IMR-90 (cell line): ENCODE data around the gene ACYP2. TPM values are rescaled to one million over a fixed set of nuclear protein-coding genes. Genes with fewer than 3 reads are reported as not detected.

Experiments used
- ATAC-seq: fragments of 200-7000 bp; cut with Tn5 transposase; 2 replicates; pipeline ENCODE4 v1.9.1; 2020; ENCODE audit warnings: low read depth, mild to moderate bottlenecking, moderate library complexity
- BruUV-seq: library from RNA; stranded (reverse); fragments of 400-500 nt; replicated peaks from 2 replicates; lab custom pipeline; 2021; lab: Mats Ljungman, UMichigan
- CTCF ChIA-PET: fragments of 300-600 bp; formaldehyde crosslinking; extraction: SDS; loops from one replicate; lab custom pipeline; 2021; ENCODE audit warnings: antibody characterized with exemption; lab: Yijun Ruan, JAX
- POLR2A ChIA-PET: fragments of 300-600 bp; sonication (Branson Sonifier 250); formaldehyde crosslinking; loops from one replicate; lab custom pipeline; 2022; ENCODE audit warnings: antibody characterized with exemption; ENCODE audit not compliant: unreplicated experiment; lab: Charles Lee
- DNase-seq: peaks from one replicate; pipeline ENCODE4 v3.0.0; 2013
- H2AFZ ChIP-seq: replicated peaks from 2 replicates; pipeline ENCODE3; 2013; ENCODE audit warnings: low read length, mild to moderate bottlenecking; ENCODE audit not compliant: poor library complexity
- H2AK5ac ChIP-seq: 2 replicates; pipeline ENCODE4 v1.6.1; 2013; ENCODE audit warnings: low read depth, low read length, inconsistent platforms
- H2AK9ac ChIP-seq: replicated peaks from 2 replicates; pipeline ENCODE3; 2013; ENCODE audit warnings: mild to moderate bottlenecking, low read depth, low read length, moderate library complexity; ENCODE audit not compliant: poor library complexity
- H2BK120ac ChIP-seq: 2 replicates; pipeline ENCODE4 v1.6.1; 2013; ENCODE audit warnings: low read depth, low read length, inconsistent platforms
- H2BK15ac ChIP-seq: 3 replicates; pipeline ENCODE4 v1.6.1; 2013; ENCODE audit warnings: low read depth, low read length, inconsistent platforms
- H2BK20ac ChIP-seq: 2 replicates; pipeline ENCODE4 v1.6.1; 2013; ENCODE audit warnings: low read depth, mild to moderate bottlenecking, inconsistent platforms, low read length, moderate library complexity
- H2BK5ac ChIP-seq: 2 replicates; pipeline ENCODE4 v1.6.1; 2013; ENCODE audit warnings: mild to moderate bottlenecking, low read depth, low read length, inconsistent platforms; ENCODE audit not compliant: poor library complexity, severe bottlenecking
- H3K14ac ChIP-seq: replicated peaks from 2 replicates; pipeline ENCODE4 v1.6.1; 2013; ENCODE audit warnings: low read depth, low read length, inconsistent platforms
- H3K18ac ChIP-seq: 2 replicates; pipeline ENCODE4 v1.6.1; 2013; ENCODE audit warnings: low read depth, low read length, control low read depth
- H3K23ac ChIP-seq: 2 replicates; pipeline ENCODE4 v1.6.1; 2013; ENCODE audit warnings: low read depth, low read length, inconsistent platforms
- H3K27ac ChIP-seq: 2 replicates; pipeline ENCODE4 v1.5.1; 2013; ENCODE audit warnings: mild to moderate bottlenecking, control low read depth, low read length; ENCODE audit not compliant: insufficient read depth
- H3K27me3 ChIP-seq: 2 replicates; pipeline ENCODE4 v1.6.1; 2013; ENCODE audit warnings: low read length; ENCODE audit not compliant: control insufficient read depth, insufficient read depth
- H3K36me3 ChIP-seq: 2 replicates; pipeline ENCODE4 v1.6.1; 2013; ENCODE audit warnings: low read length, mixed read lengths; ENCODE audit not compliant: control insufficient read depth, insufficient read depth
- H3K4ac ChIP-seq: 2 replicates; pipeline ENCODE4 v1.6.1; 2013; ENCODE audit warnings: low read depth, low read length, inconsistent platforms
- H3K4me1 ChIP-seq: 2 replicates; pipeline ENCODE4 v1.6.1; 2013; ENCODE audit warnings: low read length, mixed read lengths; ENCODE audit not compliant: control insufficient read depth, insufficient read depth
- H3K4me2 ChIP-seq: 2 replicates; pipeline ENCODE4 v1.6.1; 2013; ENCODE audit warnings: low read depth, mild to moderate bottlenecking, control low read depth, low read length, moderate library complexity
- H3K4me3 ChIP-seq: 2 replicates; pipeline ENCODE4 v1.5.1; 2013; ENCODE audit warnings: low read depth, mild to moderate bottlenecking, control low read depth, low read length, moderate library complexity; ENCODE audit not compliant: insufficient read depth
- H3K56ac ChIP-seq: 2 replicates; pipeline ENCODE4 v1.6.1; 2013; ENCODE audit warnings: low read length, inconsistent platforms; ENCODE audit not compliant: insufficient read depth; ENCODE audit errors: extremely low read depth
- H3K79me1 ChIP-seq, 2 experiments: 2 replicates each; pipeline ENCODE4 v1.6.1; 2013; ENCODE audit warnings: low read length in 2 of 2, inconsistent platforms in 1 of 2, low read depth in 1 of 2
- H3K9ac ChIP-seq: 2 replicates; pipeline ENCODE4 v1.6.1; 2013; ENCODE audit warnings: low read depth, low read length, control low read depth
- H3K9me1 ChIP-seq: 2 replicates; pipeline ENCODE4 v1.6.1; 2013; ENCODE audit warnings: low read length, inconsistent platforms; ENCODE audit not compliant: insufficient read depth
- H3K9me3 ChIP-seq: 2 replicates; pipeline ENCODE4 v1.6.1; 2013; ENCODE audit warnings: low read length; ENCODE audit not compliant: control insufficient read depth, insufficient read depth
- H4K20me1 ChIP-seq: 2 replicates; pipeline ENCODE4 v1.6.1; 2013; ENCODE audit warnings: low read length, inconsistent platforms; ENCODE audit not compliant: insufficient read depth
- H4K5ac ChIP-seq: 2 replicates; pipeline ENCODE4 v1.6.1; 2013; ENCODE audit warnings: mild to moderate bottlenecking, low read depth, low read length, control low read depth
- H4K8ac ChIP-seq, 2 experiments: 2 replicates each; pipeline ENCODE4 v1.6.1; 2013; ENCODE audit warnings: low read depth in 2 of 2, low read length in 2 of 2, control low read depth in 1 of 2, inconsistent platforms in 1 of 2
- H4K91ac ChIP-seq: 2 replicates; pipeline ENCODE4 v1.6.1; 2013; ENCODE audit warnings: low read depth, low read length, inconsistent platforms; ENCODE audit not compliant: insufficient read depth
- BHLHE40 ChIP-seq: fragments of 150-350 bp; IDR thresholded peaks from 2 replicates; pipeline ENCODE4 v1.6.1; 2016; ENCODE audit warnings: mild to moderate bottlenecking, low read depth, low read length
- CTCF ChIP-seq: conservative IDR thresholded peaks from 2 replicates; pipeline ENCODE4 v1.5.1; 2012; ENCODE audit warnings: mild to moderate bottlenecking, low read depth, low read length, improper control_type of control experiment
- WGBS, 2 experiments: methylation state at CpG; one replicate each; pipeline versions ENCODE4 v1.1.5 to v1.1.7; 2013; ENCODE audit warnings: missing lambda C conversion rate in 2 of 2; ENCODE audit not compliant: insufficient read length in 1 of 2; ENCODE audit errors: extremely low coverage in 2 of 2; 5-methylcytosine and 5-hydroxymethylcytosine counted together
- dilution Hi-C: fragments of 300-500 bp; cut with HindIII; formaldehyde crosslinking; loops from one replicate; pipeline ENCODE4 v1.14.3; 2018; ENCODE audit warnings: low sequenced_read_pairs; ENCODE audit not compliant: unreplicated experiment
- in situ Hi-C: fragments of 300-500 bp; cut with MboI; formaldehyde crosslinking; loops from 3 replicates; pipeline ENCODE4 v1.14.3; 2019; ENCODE audit warnings: low sequenced_read_pairs, inconsistent platforms, mixed read lengths
- intact Hi-C: fragments of 100-400 bp; cut with micrococcal nuclease; formaldehyde crosslinking; loops from 2 replicates; pipeline ENCODE4 v1.10.0; 2022
- polyA plus RNA-seq, 3 experiments: library from polyadenylated mRNA; depleted of rRNA; stranded (reverse); fragments of >200 nt; gene quantifications; 2 replicates each; pipeline ENCODE4 v1.2.3, GENCODE V29; 2012; ENCODE audit warnings: low replicate concordance in 1 of 3
- total RNA-seq: library from RNA; depleted of rRNA; stranded (reverse); fragments of >200 nt; gene quantifications from 2 replicates; pipeline ENCODE4 v1.2.3, GENCODE V29; 2012

Gene ACYP2
- total and polyA plus RNA-seq, 2 of the 4 experiments (the other 2 are of a cell fraction), result 3.9 to 7.4 TPM

GRCh38 chr2:54258166-54258565 lies 142.8 kb downstream of the ACYP2 start:
- Histone ChIP-seq H3K18ac (no peak overlapping the region), H3K4me1 (no peaks in the 10 kb centered on the region), H4K5ac (no peak overlapping the region), H3K79me1 (no peaks in the 10 kb centered on the region), H3K4me2 (no peak overlapping the region), H2AK5ac (no peak overlapping the region), H4K8ac (no peak overlapping the region), H3K4ac (no peak overlapping the region), H3K9me1 (peaks cover 3% of the 10 kb centered on the region; the same call in 1 of the 2 replicates), H2BK5ac (no peak overlapping the region), H3K27me3 (no peaks in the 10 kb centered on the region), H3K36me3 (no peaks in the 10 kb centered on the region), H2AK9ac (no peak overlapping the region), H4K20me1 (no peaks in the 10 kb centered on the region), H4K91ac (no peak overlapping the region), H2BK20ac (no peak overlapping the region), H3K9me3 (no peaks in the 10 kb centered on the region), H3K4me3 (no peak overlapping the region), H3K56ac (no peak overlapping the region), H3K14ac (no peak overlapping the region), H2BK120ac (no peak overlapping the region), H3K23ac (no peak overlapping the region), H2BK15ac (no peak overlapping the region), H2AFZ (no peak overlapping the region), H3K27ac (no peak overlapping the region), H3K9ac (no peak overlapping the region)
- ATAC-seq (peak; percentile 79), DNase-seq (peak; percentile 49)
- CTCF ChIA-PET, result no interaction called here
- POLR2A ChIA-PET, result no interaction called here
- intact Hi-C loops (no loop called here), dilution Hi-C loops (no loop called here), in situ Hi-C loops (no loop called here)
- BruUV-seq, result no TSS peak
- peak; percentile 25; the same call in 1 of the 2 replicates for TF ChIP-seq BHLHE40
- no peak for TF ChIP-seq CTCF
- 54% methylated on average over 2 of the region's 2 CpGs; no CpG with 5 or more reads in 1 of the 2 experiments for WGBS, 2 experiments
